ENCODE measurements around the gene ACTN1. TPM values are rescaled to one million over a fixed set of nuclear protein-coding genes. Genes with fewer than 3 reads are reported as not detected.

ACTN1 gene
- total and polyA plus RNA-seq, 2 experiments from 2014 or later, result 121 to 280 TPM

DNA sequence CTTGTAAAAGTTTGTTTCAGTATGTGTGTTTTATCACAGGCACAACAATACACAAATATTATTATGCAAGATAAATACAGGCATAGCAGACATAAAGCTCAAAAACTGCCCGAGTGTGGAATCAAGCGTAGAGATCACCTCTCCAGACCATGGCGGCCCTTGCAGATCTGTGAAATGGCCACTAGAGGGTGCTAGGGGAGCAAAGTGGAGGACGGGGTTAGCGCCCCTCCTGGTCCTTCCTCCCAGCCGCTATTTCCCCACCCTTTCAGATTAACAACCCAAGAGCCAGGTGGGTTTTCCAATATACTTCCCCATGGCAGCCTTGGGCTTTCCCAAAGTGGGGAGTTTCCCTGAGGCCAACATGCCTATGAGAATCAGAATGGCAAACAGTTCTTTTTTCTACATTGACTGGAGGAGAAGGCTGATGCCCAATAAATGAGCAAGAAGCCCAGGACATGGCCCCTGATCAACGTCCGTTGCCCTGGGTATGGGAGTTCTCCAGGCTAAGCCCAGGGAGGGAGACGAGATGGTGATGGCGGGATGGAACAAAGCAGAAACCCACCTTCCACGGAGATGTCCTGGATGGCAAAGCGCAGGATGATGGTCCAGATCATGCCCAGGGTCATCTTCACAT, 67.4 kb downstream of the ACTN1 start:
- Histone ChIP-seq H3K79me2 (replicated peaks; ENCODE audit: insufficient read depth) (peaks cover 26% of the 10 kb centered on the region), H3K27ac (ENCODE audit: low read depth) (peak overlapping the region; percentile 63; the same call in 1 of the 2 replicates), H2AFZ (no peak overlapping the region), H3F3A (replicated peaks; ENCODE audit: low read depth) (no peaks in the 10 kb centered on the region; the same call in 1 of the 2 replicates), H3K27me3 (ENCODE audit: insufficient read depth) (no peaks in the 10 kb centered on the region), H3K4me3 (no peak overlapping the region), H3K4me1 (ENCODE audit: insufficient read depth) (no peaks in the 10 kb centered on the region), H3K4me2 (no peak overlapping the region), H3K36me3 (ENCODE audit: insufficient read depth) (0 out of 2 replicates have a peak, but pooled peaks cover 7% of the 10 kb centered on the region), H3K9me2 (ENCODE audit: insufficient read depth) (no peaks in the 10 kb centered on the region), H4K20me1 (replicated peaks; ENCODE audit: insufficient read depth) (peaks cover 10% of the 10 kb centered on the region; the same call in 1 of the 2 replicates)
- H3K4me3 Mint-ChIP-seq, result no peak overlapping the region
- peaks cover 7% of the 10 kb centered on the region; the same call in 2 of the 3 replicates for H3K4me1 Mint-ChIP-seq
- H3K9me3 Mint-ChIP-seq, result no peaks in the 10 kb centered on the region
- peaks cover 5% of the 10 kb centered on the region for H3K27me3 Mint-ChIP-seq (ENCODE audit: insufficient read depth, low read depth, poor library complexity)
- DNase-seq (ENCODE audit: low spot score) (peak; percentile 97), ATAC-seq (peak; percentile 92)
- TF ChIP-seq, protein P1, sequence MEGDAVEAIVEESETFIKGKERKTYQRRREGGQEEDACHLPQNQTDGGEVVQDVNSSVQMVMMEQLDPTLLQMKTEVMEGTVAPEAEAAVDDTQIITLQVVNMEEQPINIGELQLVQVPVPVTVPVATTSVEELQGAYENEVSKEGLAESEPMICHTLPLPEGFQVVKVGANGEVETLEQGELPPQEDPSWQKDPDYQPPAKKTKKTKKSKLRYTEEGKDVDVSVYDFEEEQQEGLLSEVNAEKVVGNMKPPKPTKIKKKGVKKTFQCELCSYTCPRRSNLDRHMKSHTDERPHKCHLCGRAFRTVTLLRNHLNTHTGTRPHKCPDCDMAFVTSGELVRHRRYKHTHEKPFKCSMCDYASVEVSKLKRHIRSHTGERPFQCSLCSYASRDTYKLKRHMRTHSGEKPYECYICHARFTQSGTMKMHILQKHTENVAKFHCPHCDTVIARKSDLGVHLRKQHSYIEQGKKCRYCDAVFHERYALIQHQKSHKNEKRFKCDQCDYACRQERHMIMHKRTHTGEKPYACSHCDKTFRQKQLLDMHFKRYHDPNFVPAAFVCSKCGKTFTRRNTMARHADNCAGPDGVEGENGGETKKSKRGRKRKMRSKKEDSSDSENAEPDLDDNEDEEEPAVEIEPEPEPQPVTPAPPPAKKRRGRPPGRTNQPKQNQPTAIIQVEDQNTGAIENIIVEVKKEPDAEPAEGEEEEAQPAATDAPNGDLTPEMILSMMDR (conservative IDR thresholded peaks at IDR 0.05; ENCODE audit: low read depth in 2 of 2), result peak; percentile 100
- TF ChIP-seq ZNF331 (CRISPR knock-in tag; IDR thresholded peaks at IDR 0.05; ENCODE audit: low read depth), result no peak
- peaks cover 62% of the 10 kb centered on the region for H3K36me3 Mint-ChIP-seq (ENCODE audit: low read depth)
- no peak overlapping the region for H3K27ac Mint-ChIP-seq

DNA sequence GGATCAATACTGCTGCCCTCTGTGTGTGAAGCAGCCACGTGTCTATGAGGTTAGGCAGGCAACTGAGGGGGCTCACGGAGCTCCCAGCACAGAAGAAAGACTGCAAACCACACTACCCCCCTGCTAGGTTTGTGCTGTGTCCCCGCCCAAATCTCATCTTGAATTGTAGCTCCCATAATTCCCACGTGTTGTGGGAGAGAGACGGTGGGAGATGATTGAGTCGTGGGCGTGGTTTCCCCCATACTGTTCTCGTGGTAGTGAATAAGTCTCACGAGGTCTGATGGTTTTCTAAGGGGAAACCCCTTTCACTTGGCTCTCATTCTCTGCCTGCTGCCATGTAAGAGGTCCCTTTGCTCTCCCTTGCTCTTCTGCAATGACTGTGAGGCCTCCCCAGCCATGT, 68.6 kb downstream of the ACTN1 start:
- Histone ChIP-seq H3K27me3 (ENCODE audit: insufficient read depth) (no peaks in the 10 kb centered on the region), H3K79me2 (replicated peaks; ENCODE audit: insufficient read depth) (peaks cover 18% of the 10 kb centered on the region), H3F3A (replicated peaks; ENCODE audit: low read depth) (no peaks in the 10 kb centered on the region; the same call in 1 of the 2 replicates), H3K36me3 (ENCODE audit: insufficient read depth) (0 out of 2 replicates have a peak, but pooled peaks cover 6% of the 10 kb centered on the region), H3K9me2 (ENCODE audit: insufficient read depth) (no peaks in the 10 kb centered on the region), H3K4me3 (no peak overlapping the region), H4K20me1 (replicated peaks; ENCODE audit: insufficient read depth) (peaks cover 10% of the 10 kb centered on the region; the same call in 1 of the 2 replicates), H3K27ac (ENCODE audit: low read depth) (no peak overlapping the region), H2AFZ (no peak overlapping the region), H3K4me1 (ENCODE audit: insufficient read depth) (no peaks in the 10 kb centered on the region), H3K4me2 (no peak overlapping the region)
- H3K36me3 Mint-ChIP-seq (ENCODE audit: low read depth), result peaks cover 64% of the 10 kb centered on the region
- ATAC-seq, result no peak
- H3K4me1 Mint-ChIP-seq, result peaks cover 7% of the 10 kb centered on the region; the same call in 2 of the 3 replicates
- no peak overlapping the region for H3K27ac Mint-ChIP-seq
- H3K27me3 Mint-ChIP-seq (ENCODE audit: insufficient read depth, low read depth, poor library complexity), result peaks cover 2% of the 10 kb centered on the region
- no peak for DNase-seq (ENCODE audit: low spot score)
- TF ChIP-seq NANOG (IDR thresholded peaks at IDR 0.05; ENCODE audit: borderline replicate concordance) (no peak), CREB1 (CRISPR knock-in tag; IDR thresholded peaks at IDR 0.05; ENCODE audit: low read depth) (no peak), ZNF114 (CRISPR knock-in tag; IDR thresholded peaks at IDR 0.05) (no peak)
- TF ChIP-seq, protein P1 (conservative IDR thresholded peaks at IDR 0.05; ENCODE audit: low read depth in 2 of 2), result no peak
- H3K9me3 Mint-ChIP-seq, result no peaks in the 10 kb centered on the region
- no peak overlapping the region for H3K4me3 Mint-ChIP-seq
